Stimulated activated CD4-positive, alpha-beta T cell treated with anti-CD3 and anti-CD28 coated beads, Interleukin-4, amount 100 ng/mL, for 4 hours (primary cell): ENCODE data around the gene GPR137.

Source experiments
- DNase-seq, 2 experiments: peaks; one replicate each; pipeline ENCODE4 v3.0.0-alpha.2; 2020

GPR137 gene

DNA sequence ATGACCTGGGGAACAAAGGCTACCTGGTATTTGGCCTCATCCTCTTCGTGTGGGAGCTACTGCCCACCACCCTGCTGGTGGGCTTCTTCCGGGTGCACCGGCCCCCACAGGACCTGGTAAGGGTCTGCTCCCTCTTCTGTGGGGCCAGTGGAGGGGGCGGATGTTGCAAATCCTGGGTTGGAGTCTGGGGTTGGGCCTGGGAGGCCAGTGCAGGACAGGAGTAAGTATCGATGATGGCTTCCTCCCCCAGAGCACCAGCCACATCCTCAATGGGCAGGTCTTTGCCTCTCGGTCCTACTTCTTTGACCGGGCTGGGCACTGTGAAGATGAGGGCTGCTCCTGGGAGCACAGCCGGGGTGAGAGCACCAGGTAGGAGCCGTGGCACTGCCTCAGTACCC is 2.7 kb downstream of the GPR137 start:
- DNase-seq, result no peak

GRCh38 chr11:64289002-64289564 is 3.4 kb downstream of the GPR137 start:
- DNase-seq, result no peak

DNA sequence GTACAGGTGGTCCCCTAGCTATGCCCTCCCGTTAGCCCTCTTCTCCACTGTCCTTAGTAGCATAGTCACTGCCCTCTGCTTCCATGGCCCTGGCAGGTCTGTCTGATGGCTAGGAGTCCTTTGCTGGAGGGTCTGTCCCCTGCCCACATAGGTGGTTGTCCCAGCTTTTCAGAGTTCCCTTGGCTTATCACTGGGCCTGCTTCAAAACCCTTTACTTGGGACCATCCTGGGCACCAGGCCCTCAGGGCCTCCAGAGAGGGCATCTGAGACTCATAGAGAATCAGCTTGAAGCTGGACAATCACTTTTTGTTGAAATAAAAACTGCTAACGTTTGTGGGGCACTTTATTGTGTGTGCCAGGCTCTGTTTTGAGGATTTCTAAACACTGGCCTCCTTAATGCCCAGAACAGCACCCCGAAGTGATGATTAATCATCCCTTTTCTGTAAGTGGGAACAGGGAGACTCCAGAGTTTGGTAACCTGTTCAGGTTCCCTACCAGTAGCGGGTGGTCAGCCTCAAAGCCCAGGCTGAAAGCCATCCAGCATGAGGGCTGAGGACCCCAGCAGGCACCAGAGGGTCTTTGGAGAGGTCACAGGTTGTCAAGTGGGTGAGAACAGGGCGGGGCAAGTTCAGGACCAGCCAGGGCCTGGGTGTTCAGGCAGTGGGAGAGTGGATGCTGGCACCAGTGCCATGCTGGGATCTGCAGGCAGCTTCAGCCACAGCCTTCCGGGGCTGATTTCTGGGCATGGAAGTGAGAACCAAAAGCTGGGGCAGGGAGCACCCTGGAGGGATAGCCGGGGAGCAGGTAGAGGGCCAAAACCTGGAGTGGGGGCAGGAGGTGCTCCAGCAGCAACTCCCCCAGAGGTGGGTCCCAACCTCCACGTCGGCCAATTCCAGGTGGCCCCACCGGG is 5.0 kb downstream of the GPR137 start:
- DNase-seq, result no peak

DNA sequence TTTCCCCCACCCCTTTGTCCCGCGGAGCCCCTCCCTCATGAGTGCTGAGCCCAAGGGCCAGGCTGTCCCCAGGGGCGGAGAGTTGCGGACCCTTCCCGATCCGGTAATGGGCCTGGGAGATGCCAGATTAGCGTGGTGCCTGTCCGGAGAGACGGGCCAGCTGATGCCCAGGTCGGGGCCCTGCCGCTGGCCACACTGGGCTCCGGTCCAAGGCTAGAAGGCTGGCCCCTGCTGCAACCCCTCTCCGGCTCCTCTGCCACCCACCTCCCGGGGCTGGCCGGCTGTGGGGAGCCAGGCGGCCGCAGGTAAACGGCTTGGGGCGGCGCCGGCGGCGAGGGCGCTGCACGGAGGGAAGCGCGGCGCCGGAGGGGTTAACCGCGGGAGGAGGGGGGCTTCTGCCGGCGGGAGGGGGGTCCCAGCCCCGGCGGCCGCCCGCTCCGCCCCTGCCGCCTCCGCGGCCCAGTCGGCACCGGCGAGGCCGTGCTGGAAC is 5.7 kb downstream of the GPR137 start, which contains the start of gene KCNK4:
Gene KCNK4, plus strand, starts transcription at position 41 of the 490 bp plus-strand sequence. CDS start 1,717 bp downstream, outside the sequence.
- no peak for DNase-seq

- peak in 1 of 2 experiments; percentile 13 for DNase-seq
Observed at GRCh38 chr11:64291752-64292459, 6.3 kb downstream of the GPR137 start.

DNA sequence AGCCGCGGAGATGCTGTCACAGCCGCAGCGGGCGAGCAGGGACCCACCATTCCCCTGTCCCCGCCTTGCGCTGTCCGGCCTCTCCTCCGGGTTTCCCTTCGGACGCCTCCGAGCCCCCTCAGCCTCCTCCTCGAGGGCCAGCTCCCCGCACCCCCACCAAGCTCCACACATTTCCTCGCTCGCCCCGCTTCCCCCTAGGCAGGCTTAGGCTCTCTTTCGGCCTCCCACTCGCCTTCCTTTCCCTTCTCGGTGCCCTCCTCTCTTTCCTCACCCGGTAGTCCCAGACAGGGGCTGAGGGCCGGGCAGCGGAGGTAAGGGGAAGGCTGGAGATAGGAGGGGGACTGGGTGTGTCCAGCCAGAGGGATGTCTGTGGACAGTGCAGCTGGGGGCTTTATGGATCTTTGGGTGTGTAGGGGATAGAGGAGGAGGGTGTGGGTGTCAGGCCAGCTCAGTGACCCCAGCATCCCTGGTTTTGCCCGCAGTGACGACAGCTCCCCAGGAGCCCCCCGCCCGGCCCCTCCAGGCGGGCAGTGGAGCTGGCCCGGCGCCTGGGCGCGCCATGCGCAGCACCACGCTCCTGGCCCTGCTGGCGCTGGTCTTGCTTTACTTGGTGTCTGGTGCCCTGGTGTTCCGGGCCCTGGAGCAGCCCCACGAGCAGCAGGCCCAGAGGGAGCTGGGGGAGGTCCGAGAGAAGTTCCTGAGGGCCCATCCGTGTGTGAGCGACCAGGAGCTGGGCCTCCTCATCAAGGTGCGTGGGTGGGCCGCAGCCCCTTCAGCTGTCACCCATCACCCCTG is 7.0 kb downstream of the GPR137 start:
- no peak for DNase-seq

DNA sequence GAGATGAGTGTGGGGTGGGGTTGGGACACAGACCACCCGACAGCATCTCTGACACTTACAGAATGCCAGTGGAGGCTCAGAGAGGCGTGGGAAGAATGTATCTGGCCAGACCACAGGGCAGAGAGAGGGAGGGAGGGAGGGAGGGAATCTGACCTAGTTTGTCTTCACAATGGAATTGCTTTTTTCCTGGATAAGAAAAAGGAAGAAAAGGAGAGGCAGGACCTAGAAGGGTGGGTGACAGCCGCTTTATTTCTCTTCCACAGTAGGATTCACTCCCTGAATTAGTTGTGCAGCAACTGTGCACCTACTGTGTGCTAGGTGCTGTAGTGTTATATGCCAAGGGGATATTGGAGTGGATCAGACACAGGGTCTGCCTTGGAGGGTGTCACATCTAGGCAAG is 9.1 kb downstream of the GPR137 start:
- DNase-seq, result no peak

GRCh38 chr11:64295760-64296159 is 10.1 kb downstream of the GPR137 start:
- no peak for DNase-seq

- no peak for DNase-seq
Observed at GRCh38 chr11:64296236-64296635, 10.6 kb downstream of the GPR137 start.

DNA sequence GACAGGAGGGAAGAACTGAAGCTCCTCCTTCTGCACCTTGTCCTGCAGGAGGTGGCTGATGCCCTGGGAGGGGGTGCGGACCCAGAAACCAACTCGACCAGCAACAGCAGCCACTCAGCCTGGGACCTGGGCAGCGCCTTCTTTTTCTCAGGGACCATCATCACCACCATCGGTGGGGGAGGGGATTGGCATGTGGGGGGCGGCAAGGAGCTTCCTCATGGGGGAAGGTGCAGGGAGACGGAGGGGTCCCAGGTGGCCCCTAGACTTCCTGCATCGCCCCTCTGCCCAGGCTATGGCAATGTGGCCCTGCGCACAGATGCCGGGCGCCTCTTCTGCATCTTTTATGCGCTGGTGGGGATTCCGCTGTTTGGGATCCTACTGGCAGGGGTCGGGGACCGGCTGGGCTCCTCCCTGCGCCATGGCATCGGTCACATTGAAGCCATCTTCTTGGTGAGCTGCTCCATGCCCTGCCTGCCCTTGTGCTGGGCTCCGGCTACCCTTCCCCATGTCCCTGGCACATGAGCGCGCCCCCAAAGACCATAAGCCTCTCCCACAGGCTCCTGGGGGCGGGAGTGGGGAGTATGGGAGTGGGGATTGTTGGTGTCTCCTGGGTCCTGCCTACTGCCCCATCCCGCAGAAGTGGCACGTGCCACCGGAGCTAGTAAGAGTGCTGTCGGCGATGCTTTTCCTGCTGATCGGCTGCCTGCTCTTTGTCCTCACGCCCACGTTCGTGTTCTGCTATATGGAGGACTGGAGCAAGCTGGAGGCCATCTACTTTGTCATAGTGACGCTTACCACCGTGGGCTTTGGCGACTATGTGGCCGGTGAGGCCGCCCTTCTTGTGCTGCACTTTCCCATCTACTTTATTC is 11.4 kb downstream of the GPR137 start:
- no peak for DNase-seq

DNA sequence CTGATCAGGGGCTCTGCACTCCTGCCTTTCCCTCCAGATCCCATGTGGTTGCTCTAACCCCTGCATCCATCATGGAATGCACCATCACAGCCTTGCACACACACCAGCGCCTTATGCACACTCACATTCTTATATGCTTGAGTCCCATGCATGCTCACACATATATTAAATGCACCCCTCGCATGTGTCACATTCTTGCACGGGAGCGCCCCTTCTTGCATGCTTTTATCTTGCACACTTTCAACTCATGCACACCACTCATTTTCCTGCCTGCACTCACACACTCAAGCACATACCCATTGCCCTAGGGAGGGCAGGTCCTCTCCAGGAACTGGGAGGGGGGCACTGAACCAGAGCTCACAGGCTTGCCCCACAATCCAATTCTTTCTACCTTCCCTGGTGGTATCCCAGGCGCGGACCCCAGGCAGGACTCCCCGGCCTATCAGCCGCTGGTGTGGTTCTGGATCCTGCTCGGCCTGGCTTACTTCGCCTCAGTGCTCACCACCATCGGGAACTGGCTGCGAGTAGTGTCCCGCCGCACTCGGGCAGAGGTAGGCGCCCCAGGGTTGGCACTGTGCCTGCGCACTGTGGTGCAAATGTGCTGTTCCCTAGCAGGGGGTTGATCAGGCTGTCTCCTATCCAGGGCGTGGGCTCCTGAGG is 12.2 kb downstream of the GPR137 start:
- DNase-seq, result no peak

- DNase-seq, result no peak
Observed at GRCh38 chr11:64298966-64299846, 13.6 kb downstream of the GPR137 start.

- DNase-seq, result no peak
Observed at GRCh38 chr11:64299847-64300648, 14.4 kb downstream of the GPR137 start, which contains the start of gene CATSPERZ. Gene CATSPERZ, plus strand, starts transcription at chr11:64300358. Its CDS starts 53 bp downstream, at chr11:64300411.

GRCh38 chr11:64303109-64304031 is 17.7 kb downstream of the GPR137 start:
- DNase-seq, result no peak

DNA sequence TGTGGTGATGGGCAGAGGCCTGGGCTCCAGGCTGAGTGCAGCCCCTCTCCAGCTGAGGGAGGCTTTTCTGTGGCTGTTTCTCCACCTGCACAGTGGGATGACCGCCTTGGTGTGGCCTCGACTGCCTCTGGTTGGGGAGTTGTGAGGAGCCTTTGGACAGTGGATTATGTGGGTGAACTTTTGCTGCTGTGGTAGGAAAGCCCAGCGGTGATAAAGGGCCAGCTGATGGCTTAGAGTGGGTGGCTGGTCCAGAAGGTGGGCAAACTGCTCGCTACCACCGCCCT is 18.3 kb downstream of the GPR137 start:
- no peak for DNase-seq

DNA sequence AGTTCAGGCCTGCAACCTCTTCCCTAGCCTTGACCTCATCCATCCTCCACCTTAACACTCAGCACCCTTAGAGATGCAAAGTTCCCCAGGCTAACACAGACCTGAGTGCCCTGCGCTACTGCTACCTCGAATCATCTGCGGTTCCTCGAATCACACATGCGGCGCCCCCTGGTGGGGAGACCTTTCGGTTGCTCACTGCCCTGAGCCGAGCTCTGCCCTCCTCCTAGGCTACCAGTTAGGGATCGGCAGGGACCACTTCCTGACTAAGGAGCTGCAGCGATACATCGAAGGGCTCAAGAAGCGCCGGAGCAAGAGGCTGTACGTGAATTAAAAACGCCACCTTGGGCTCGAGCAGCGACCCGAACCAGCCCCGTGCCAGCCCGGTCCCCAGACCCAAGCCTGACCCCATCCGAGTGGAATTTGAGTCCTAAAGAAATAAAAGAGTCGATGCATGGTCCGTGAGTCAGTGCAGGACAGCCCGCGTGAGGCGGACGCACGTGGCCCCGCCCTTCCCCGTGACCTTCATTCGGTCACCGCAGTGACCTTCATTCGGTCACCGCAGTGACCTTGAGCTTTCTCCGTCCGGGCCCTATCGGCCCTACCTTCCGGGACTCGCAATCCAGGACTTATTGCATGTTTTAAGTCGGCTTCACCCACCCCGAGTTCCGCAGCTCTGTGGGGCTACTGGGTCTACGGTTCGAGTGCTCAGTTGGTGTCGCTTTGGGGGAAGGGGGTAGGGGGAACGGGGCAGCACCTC is 18.8 kb downstream of the GPR137 start:
- DNase-seq, result peak; percentile 87 to 94

DNA sequence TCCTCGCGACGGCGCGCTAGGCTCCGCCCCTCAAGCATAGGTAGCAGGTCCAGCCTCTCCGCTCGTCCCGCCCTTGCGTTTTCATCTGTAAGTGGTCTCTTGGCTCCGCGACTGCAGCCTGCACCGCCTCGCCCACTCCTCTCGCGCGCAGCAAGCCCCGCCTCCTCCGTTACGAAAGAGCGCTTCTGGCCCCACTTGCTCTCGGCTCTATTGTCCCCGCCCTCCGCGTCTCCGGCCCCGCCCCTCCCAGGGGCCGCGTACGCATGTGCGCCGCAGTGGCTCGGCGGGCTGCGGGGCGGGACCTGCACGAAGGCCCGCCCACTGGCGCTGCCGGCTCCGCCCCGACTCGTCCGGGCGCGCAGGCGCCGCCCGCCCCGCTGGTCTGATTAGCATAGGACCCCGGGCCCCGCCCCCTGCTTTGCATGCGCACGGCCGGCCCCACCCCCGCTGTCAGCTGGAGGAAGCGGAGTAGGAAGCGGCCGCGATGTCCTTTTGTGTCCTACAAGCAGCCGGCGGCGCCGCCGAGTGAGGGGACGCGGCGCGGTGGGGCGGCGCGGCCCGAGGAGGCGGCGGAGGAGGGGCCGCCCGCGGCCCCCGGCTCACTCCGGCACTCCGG is 19.5 kb downstream of the GPR137 start, which contains the start of gene ESRRA:
Gene ESRRA, plus strand, starts transcription at position 450 of the 616 bp plus-strand sequence. CDS start 1,656 bp downstream, outside the sequence.
- peak; percentile 99 to 100 for DNase-seq
